T-cell (primary cell): ENCODE measurements around the gene KIAA1671. TPM values are rescaled to one million over a fixed set of nuclear protein-coding genes. Genes with fewer than 3 reads are reported as not detected.

Source experiments
- ATAC-seq, 4 experiments: fragments of 200-7000 bp in 3 of 4; fragments of 150-1000 bp in 1 of 4; cut with Tn5 transposase; replicated peaks in 1 of 4; 1 replicate in 3 of 4; 2 replicates in 1 of 4; pipeline ENCODE4 v1.10.0; 2021; ENCODE audit warnings: moderate library complexity in 3 of 4, mild to moderate bottlenecking in 2 of 4, moderate number of reproducible peaks in 1 of 4
- CTCF ChIA-PET, 2 donors: fragments of 300-600 bp; sonication (Branson Sonifier 250); formaldehyde crosslinking; loops; one replicate each; lab custom pipeline; 2022; ENCODE audit warnings: antibody characterized with exemption in 2 of 2; lab: Charles Lee
- POLR2A ChIA-PET, 2 donors: fragments of 300-600 bp; sonication (Branson Sonifier 250); formaldehyde crosslinking; loops; one replicate each; lab custom pipeline; 2022; ENCODE audit warnings: antibody characterized with exemption in 2 of 2; lab: Charles Lee
- DNase-seq, 35 experiments: peaks; one replicate each; pipeline versions ENCODE4 v3.0.0 to v3.0.0-alpha.2; 2013 to 2023
- H3K27ac ChIP-seq: one replicate; pipeline ENCODE4 v1.5.1; 2013; ENCODE audit warnings: low read length
- H3K27me3 ChIP-seq, 2 experiments: replicated peaks in 1 of 2; 1 replicate in 1 of 2; 2 replicates in 1 of 2; pipeline versions ENCODE4 v1.6.1 to v1.7.0; 2013; ENCODE audit warnings: low read length in 1 of 2, mixed read lengths in 1 of 2; ENCODE audit not compliant: control insufficient read depth in 2 of 2, insufficient read depth in 2 of 2; ENCODE audit errors: extremely low read depth in 1 of 2
- H3K36me3 ChIP-seq, 2 donors: 1 replicate in 1 of 2; 2 replicates in 1 of 2; pipeline versions ENCODE4 v1.6.1 to v1.7.0; 2013; ENCODE audit warnings: low read length in 1 of 2; ENCODE audit not compliant: control insufficient read depth in 2 of 2, insufficient read depth in 1 of 2; ENCODE audit errors: extremely low read depth in 1 of 2
- H3K4me1 ChIP-seq, 2 experiments: 1 replicate in 1 of 2; 2 replicates in 1 of 2; pipeline versions ENCODE4 v1.6.1 to v1.7.0; 2013; ENCODE audit warnings: low read length in 2 of 2, mixed read lengths in 1 of 2; ENCODE audit not compliant: insufficient read depth in 2 of 2, control insufficient read depth in 1 of 2; ENCODE audit errors: extremely low read depth in 1 of 2
- H3K4me3 ChIP-seq, 2 donors: 1 replicate in 1 of 2; 2 replicates in 1 of 2; pipeline versions ENCODE4 v1.5.1 to v1.7.0; 2013; ENCODE audit warnings: mild to moderate bottlenecking in 2 of 2, low read length in 1 of 2, moderate library complexity in 1 of 2; ENCODE audit not compliant: control insufficient read depth in 1 of 2; ENCODE audit errors: extremely low read depth in 1 of 2
- H3K9me3 ChIP-seq: 2 replicates; pipeline ENCODE4 v1.7.0; 2013
- H3K27ac Mint-ChIP-seq, 2 donors: one replicate each; pipeline ENCODE4 v1.8.0; 2020 to 2021; ENCODE audit warnings: mild to moderate bottlenecking in 2 of 2, mixed read lengths in 2 of 2
- H3K27me3 Mint-ChIP-seq, 2 donors: one replicate each; pipeline ENCODE4 v1.8.0; 2021 to 2022; ENCODE audit warnings: mixed read lengths in 2 of 2
- H3K36me3 Mint-ChIP-seq: one replicate; pipeline ENCODE4 v1.8.0; 2021; ENCODE audit warnings: mixed read lengths
- H3K4me1 Mint-ChIP-seq, 3 donors: one replicate each; pipeline ENCODE4 v1.8.0; 2020 to 2022; ENCODE audit warnings: mixed read lengths in 3 of 3, mild to moderate bottlenecking in 1 of 3
- H3K4me3 Mint-ChIP-seq, 3 donors: one replicate each; pipeline ENCODE4 v1.8.0; 2020 to 2022; ENCODE audit warnings: mild to moderate bottlenecking in 3 of 3, mixed read lengths in 3 of 3, moderate library complexity in 3 of 3
- H3K9me3 Mint-ChIP-seq, 3 donors: one replicate each; pipeline ENCODE4 v1.8.0; 2020 to 2022; ENCODE audit warnings: mixed read lengths in 3 of 3
- WGBS: methylation state at CpG from one replicate; pipeline ENCODE4 v1.1.5; 2013; ENCODE audit warnings: missing lambda C conversion rate; ENCODE audit not compliant: insufficient coverage; 5-methylcytosine and 5-hydroxymethylcytosine counted together
- total RNA-seq, 35 experiments: library from RNA in 6 of 35; stranded (reverse) in 6 of 35; fragments of 120-200 nt in 1 of 35; gene quantifications; one replicate each; pipeline versions ENCODE4 v1.2.1 to v1.2.4 and lab custom pipeline; 2013 to 2026

KIAA1671 gene
- total RNA-seq, 5 donors from 2014 or later (not counting 1 experiment from before 2014, with no cell fraction given), result 5.1 to 20.3 (median 9.0) TPM

DNA sequence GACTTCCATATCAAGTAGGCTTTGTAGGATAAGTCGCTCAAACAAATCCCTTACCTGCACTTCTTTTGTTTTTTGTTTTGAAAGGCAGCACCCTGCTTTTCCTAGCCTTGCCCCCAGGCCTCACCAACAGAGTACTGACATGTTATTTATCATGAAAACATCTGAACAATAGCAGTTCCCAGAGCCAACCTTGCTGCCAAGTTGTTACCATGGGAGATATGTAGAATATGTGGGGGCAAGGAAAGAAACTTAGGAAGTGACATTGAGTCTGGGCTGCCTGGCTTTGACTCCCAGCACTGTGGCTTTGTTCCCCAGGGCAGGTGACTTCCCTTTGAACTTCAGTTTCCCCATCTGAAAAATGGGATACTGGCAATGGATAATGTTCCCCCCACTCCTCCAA, 193.8 kb downstream of the KIAA1671 start:
- H3K27me3 ChIP-seq, result no peaks in the 10 kb centered on the region
- H3K9me3 ChIP-seq, result no peaks in the 10 kb centered on the region
- Mint-ChIP-seq H3K27ac (no peak overlapping the region), H3K4me1 (peaks cover 0 to 4% (median 0%) of the 10 kb centered on the region in 3 donors), H3K4me3 (no peak overlapping the region), H3K36me3 (no peaks in the 10 kb centered on the region), H3K9me3 (no peaks in the 10 kb centered on the region), H3K27me3 (no peaks in the 10 kb centered on the region)
- no peaks in the 10 kb centered on the region for H3K36me3 ChIP-seq
- H3K4me1 ChIP-seq, result no peaks in the 10 kb centered on the region
- no CpG with 5 or more reads among the region's 1 CpG for WGBS
- ChIA-PET CTCF (no interaction called here), POLR2A (no interaction called here)
- no peak for ATAC-seq
- DNase-seq, result no peak
- H3K27ac ChIP-seq, result no peak overlapping the region
- H3K4me3 ChIP-seq, result no peak overlapping the region

DNA sequence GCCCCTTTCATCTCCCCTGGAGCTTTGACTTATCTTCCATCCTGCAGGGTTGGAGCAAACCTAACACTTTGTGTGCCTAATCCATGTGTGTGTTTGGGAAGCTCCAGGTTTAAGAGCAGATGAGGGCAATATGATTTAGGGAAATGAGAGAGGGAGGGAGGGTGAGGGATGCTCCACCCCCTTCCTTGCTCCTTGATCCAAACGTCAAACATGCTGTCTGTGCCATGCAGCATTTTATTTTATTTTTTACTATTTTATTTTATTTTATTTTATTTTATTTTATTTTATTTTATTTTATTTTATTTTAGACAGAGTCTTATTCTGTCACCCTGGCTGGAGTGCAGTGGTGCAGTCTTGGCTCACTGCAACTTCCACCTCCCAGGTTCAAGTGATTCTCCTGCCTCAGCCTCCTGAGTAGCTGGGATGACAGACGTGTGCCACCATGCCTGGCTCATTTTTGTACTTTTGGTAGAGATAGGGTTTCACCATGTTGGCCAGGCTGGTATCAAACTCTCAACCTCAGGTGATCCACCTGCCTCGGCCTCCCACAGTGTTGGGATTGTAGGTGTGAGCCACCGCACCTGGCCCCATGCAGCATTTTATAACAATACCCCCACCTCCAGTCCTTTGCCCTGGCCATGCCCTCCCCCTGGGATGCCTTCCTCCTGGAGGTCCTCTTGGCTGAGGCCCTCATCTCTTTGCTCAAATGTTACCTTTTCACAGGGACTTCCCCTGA, 194.6 kb downstream of the KIAA1671 start:
- Mint-ChIP-seq H3K9me3 (no peaks in the 10 kb centered on the region), H3K27ac (no peak overlapping the region)

DNA sequence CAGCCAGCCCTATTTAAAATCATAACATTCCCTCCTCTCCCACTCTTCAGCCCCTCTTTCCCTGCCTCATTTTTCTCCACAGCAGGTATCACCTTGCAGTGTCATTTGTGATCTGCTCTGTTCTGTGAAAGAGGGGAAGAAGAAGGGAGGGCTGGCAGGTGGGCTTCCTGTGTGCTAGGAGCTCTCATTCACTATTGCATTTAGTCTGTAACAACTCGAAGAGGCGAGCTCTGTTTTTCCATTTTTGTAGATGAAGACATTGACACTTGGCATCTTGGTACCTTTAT, 195.1 kb downstream of the KIAA1671 start:
- Histone ChIP-seq H3K27ac (no peak overlapping the region), H3K36me3 (no peaks in the 10 kb centered on the region), H3K27me3 (no peaks in the 10 kb centered on the region), H3K4me1 (no peaks in the 10 kb centered on the region), H3K4me3 (no peak overlapping the region), H3K9me3 (no peaks in the 10 kb centered on the region)
- 80% methylated on average over 1 of the region's 2 CpGs for WGBS
- Mint-ChIP-seq H3K9me3 (no peaks in the 10 kb centered on the region), H3K27ac (no peak overlapping the region), H3K4me1 (peaks cover 0 to 4% (median 0%) of the 10 kb centered on the region in 3 donors), H3K27me3 (no peaks in the 10 kb centered on the region), H3K36me3 (no peaks in the 10 kb centered on the region), H3K4me3 (no peak overlapping the region)
- POLR2A ChIA-PET, result no interaction called here
- DNase-seq, result no peak
- ATAC-seq, result no peak
- CTCF ChIA-PET, result no interaction called here

More for the DNA sequence above, 194.6 kb downstream of the KIAA1671 start:
- Histone ChIP-seq H3K27ac (no peak overlapping the region), H3K27me3 (no peaks in the 10 kb centered on the region), H3K36me3 (no peaks in the 10 kb centered on the region), H3K4me1 (no peaks in the 10 kb centered on the region), H3K4me3 (no peak overlapping the region), H3K9me3 (no peaks in the 10 kb centered on the region)
- WGBS, result no CpG with 5 or more reads among the region's 4 CpGs
- Mint-ChIP-seq H3K4me3 (no peak overlapping the region), H3K4me1 (peaks cover 0 to 4% (median 0%) of the 10 kb centered on the region in 3 donors), H3K36me3 (no peaks in the 10 kb centered on the region), H3K27me3 (no peaks in the 10 kb centered on the region)
- no peak for DNase-seq
- ChIA-PET POLR2A (no interaction called here), CTCF (no interaction called here)
- no peak for ATAC-seq

DNA sequence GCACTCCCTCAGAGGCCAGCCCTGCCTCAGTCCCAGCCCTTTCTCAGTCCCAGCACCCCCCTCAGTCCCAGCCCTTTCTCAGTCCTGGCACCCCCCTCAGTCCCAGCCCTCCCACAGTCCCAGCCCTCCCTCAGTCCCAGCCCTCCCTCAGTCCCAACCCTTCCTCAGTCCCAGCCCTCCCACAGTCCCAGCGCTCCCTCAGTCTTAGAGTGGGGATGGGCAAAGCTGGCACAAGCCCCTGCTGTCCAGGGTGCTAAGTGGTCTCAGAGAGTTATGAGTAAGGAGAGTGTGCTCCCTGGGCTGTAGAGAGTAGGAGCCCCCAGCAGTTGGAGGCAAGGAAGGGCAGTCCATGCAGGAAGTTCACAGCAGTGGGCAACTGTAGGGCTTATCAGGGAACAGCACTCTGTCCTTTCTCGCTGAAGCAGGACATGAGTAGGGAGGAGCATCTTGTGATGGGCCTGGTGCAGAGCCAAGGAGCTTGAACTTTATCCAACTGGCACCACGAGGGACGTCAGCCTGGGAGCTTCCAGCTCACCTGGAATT, 195.7 kb downstream of the KIAA1671 start:
- no peak overlapping the region for H3K27ac Mint-ChIP-seq
- no peaks in the 10 kb centered on the region for H3K36me3 ChIP-seq
- no peaks in the 10 kb centered on the region for H3K27me3 ChIP-seq
- H3K9me3 Mint-ChIP-seq, result no peaks in the 10 kb centered on the region
- H3K27ac ChIP-seq, result no peak overlapping the region
- peaks cover 0 to 4% (median 0%) of the 10 kb centered on the region in 3 donors for H3K4me1 Mint-ChIP-seq
- no peak overlapping the region for H3K4me3 ChIP-seq
- ChIA-PET CTCF (no interaction called here), POLR2A (no interaction called here)
- WGBS, result 51% methylated on average over 3 of the region's 4 CpGs
- no peak overlapping the region for H3K4me3 Mint-ChIP-seq
- no peaks in the 10 kb centered on the region for H3K27me3 Mint-ChIP-seq
- DNase-seq, result no peak
- no peak for ATAC-seq
- H3K4me1 ChIP-seq, result no peaks in the 10 kb centered on the region
- no peaks in the 10 kb centered on the region for H3K36me3 Mint-ChIP-seq
- no peaks in the 10 kb centered on the region for H3K9me3 ChIP-seq

DNA sequence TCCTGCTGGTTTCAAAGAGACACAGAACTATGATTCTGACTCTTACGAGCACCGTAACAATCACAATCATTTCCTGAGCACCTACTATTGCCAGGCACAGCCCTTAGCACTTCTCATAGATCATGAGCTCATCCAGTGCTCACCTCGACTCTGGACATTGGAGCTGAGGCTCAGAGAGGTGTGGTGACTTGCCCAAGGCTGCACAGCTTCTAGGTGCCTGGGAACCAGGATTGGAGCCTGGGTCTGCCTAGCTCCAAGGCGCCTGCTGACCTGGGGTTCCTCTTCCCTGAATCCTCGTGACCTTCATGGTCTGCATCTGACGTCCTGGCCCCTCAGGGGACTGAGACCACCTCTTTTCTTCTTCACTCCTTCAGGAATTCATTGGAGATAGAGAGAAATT, 196.5 kb downstream of the KIAA1671 start:
- ATAC-seq (no peak), DNase-seq (no peak)
- H3K36me3 Mint-ChIP-seq, result no peaks in the 10 kb centered on the region
- H3K36me3 ChIP-seq, result no peaks in the 10 kb centered on the region
- WGBS, result 56% methylated on average over 3 of the region's 6 CpGs
- H3K4me1 Mint-ChIP-seq, result peaks cover 0 to 4% (median 0%) of the 10 kb centered on the region in 3 donors
- H3K27me3 ChIP-seq, result no peaks in the 10 kb centered on the region
- no peak overlapping the region for H3K4me3 ChIP-seq
- H3K27me3 Mint-ChIP-seq, result no peaks in the 10 kb centered on the region
- H3K4me1 ChIP-seq, result no peaks in the 10 kb centered on the region
- ChIA-PET CTCF (no interaction called here), POLR2A (no interaction called here)
- no peak overlapping the region for H3K27ac ChIP-seq
- H3K9me3 ChIP-seq, result no peaks in the 10 kb centered on the region
- H3K9me3 Mint-ChIP-seq, result no peaks in the 10 kb centered on the region
- H3K4me3 Mint-ChIP-seq, result no peak overlapping the region
- H3K27ac Mint-ChIP-seq, result no peak overlapping the region

DNA sequence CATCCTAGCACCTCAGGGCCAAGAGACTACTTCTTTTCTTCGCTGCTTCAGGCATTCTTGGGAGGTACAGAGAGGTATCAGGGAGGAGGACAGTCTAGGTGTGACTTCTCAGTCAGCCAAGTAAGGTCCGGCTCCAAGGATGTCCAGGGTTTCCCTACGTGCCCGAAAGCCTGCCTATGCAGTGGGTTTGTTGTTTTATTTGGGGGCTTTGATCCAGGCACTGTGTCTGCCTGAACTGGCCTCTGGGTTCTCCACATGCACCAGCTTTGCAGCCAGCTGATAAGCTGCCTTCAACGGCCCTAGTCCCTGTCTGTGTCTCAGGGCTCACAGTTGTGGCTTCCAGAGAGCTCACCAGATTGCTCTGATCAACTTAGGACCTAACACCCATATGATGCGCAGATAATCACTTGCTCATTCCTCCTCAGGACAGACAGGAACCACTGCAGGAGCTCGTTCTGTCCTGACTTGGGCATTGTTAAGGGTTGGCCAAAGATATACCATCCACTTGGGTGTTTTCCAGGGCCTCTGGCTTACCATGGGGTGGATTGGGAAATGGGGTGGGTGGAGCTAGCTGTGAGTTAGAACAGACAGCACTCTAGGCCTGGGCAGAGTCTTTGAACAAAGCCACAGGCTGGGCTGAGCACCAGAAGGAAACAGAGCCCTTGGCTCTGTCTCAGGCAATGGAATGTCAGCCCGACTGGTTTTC, 201.6 kb downstream of the KIAA1671 start:
- no peaks in the 10 kb centered on the region for H3K27me3 ChIP-seq
- no peaks in the 10 kb centered on the region for H3K9me3 ChIP-seq
- no peaks in the 10 kb centered on the region for H3K27me3 Mint-ChIP-seq
- no peaks in the 10 kb centered on the region for H3K4me1 Mint-ChIP-seq
- H3K4me3 Mint-ChIP-seq, result no peak overlapping the region
- POLR2A ChIA-PET, result no interaction called here
- H3K27ac Mint-ChIP-seq, result no peak overlapping the region
- no peaks in the 10 kb centered on the region for H3K9me3 Mint-ChIP-seq
- CTCF ChIA-PET, result no interaction called here
- H3K27ac ChIP-seq, result no peak overlapping the region
- H3K4me3 ChIP-seq, result no peak overlapping the region
- no peak for DNase-seq
- H3K36me3 ChIP-seq, result no peaks in the 10 kb centered on the region
- H3K36me3 Mint-ChIP-seq, result no peaks in the 10 kb centered on the region
- ATAC-seq, result no peak
- 90% methylated on average over 5 of the region's 8 CpGs for WGBS
- H3K4me1 ChIP-seq, result no peaks in the 10 kb centered on the region
